SIG-M5 treated with dmso at 0.1 percent for 504 hours (cell line): ENCODE results near the gene NFIA.
A peak's percentile ranks its signal among the peaks of the same experiment; 100 is the strongest.

Source experiments
- DNase-seq: peaks from one replicate; lab custom pipeline; 2025; ENCODE audit not compliant: unreplicated experiment; lab: John Stamatoyannopoulos, UW

Gene NFIA

DNA sequence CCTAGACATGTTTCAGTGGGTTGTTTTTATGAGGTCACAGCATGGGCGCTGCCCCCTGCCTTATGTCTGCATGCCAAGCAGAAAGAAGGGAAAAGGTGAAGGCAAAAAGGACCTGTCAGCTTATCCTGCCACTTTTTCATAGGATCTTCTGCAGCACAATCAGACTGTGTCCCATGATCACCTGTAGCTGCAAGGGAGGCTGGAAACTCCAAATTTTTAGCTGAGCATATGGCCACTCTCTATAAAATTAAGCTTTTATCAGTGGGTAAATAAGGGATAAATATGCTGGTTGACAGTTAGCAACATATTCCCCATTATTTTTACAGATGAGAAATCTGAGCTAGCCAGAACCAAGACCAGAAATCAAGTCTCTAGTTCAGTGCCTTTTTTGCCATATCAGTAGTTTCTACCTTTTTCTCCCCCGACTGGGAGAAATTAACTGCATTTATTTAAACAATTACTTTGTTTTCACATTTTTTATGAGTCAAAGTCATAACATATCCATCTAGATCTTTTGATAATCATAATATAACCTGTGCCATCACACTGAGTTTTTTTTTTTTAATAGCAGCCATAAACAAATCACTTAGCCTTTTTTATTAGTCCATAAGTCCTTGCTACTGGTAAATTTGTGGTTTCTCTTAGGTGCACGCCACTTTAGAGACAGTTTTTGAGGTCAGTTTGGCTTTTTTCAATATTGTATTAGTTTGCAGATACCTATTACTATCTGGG, 307.0 kb downstream of the NFIA start:
- DNase-seq = no peak

DNA sequence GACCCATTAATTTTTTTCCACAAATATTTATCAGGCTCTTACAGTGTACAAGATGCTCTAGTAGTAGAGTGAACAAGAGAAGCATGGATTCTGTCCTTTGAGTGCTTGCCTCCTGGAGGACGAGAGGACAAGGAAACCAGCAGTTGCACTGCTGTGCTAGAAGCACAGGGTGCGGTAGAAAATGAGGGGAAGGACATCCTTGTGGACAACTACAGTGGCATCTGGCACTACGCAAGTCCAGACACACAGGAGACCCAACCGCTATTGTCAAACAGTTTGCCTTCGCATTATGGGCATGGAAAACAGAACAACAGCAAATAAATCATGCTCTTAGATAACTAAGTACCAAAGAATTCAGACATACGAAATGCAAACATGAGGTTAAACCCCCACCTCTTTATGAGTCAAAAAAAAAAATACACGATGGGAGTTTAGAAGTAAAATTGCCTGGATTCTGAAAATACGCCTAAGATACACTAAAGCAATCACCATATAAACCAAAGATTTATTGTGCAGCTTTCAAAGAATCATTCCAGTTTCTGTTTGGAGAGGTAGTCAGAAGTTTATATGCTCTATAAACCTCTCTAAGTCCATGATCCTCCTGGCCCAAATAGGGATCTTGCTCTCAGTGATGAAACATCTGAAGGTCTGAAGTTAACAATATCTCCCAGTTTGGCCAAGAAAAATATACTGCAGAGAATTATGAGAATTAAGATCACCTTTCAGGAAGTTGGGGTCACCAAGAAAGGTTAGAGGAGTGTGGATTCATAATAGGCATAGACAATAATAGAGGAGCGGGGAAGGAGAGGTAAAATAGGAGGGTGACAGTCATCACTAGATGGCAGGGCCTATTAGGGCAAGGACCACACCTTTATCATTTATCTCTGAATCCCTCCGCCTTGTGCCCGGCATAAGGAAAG, 307.8 kb downstream of the NFIA start:
- no peak for DNase-seq

DNA sequence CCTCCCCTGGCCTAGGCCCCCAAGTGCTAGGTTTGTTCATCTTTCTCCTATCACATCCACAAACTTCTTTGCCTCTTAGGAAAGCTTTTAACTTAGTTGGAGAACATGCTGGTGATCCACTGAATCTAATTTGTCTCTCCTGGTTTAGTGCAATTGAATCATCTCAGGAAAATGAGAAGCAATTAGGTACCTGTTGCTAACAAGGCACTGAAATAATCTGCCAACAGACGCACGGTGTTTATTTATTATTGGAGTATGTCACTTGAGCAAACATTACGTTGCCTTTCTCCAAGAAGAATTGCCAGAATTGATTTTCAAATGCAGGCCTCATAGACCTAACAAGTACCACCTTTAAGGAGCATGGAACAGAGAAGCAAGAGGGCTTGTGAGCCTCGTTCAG, 309.4 kb downstream of the NFIA start:
- no peak for DNase-seq

DNA sequence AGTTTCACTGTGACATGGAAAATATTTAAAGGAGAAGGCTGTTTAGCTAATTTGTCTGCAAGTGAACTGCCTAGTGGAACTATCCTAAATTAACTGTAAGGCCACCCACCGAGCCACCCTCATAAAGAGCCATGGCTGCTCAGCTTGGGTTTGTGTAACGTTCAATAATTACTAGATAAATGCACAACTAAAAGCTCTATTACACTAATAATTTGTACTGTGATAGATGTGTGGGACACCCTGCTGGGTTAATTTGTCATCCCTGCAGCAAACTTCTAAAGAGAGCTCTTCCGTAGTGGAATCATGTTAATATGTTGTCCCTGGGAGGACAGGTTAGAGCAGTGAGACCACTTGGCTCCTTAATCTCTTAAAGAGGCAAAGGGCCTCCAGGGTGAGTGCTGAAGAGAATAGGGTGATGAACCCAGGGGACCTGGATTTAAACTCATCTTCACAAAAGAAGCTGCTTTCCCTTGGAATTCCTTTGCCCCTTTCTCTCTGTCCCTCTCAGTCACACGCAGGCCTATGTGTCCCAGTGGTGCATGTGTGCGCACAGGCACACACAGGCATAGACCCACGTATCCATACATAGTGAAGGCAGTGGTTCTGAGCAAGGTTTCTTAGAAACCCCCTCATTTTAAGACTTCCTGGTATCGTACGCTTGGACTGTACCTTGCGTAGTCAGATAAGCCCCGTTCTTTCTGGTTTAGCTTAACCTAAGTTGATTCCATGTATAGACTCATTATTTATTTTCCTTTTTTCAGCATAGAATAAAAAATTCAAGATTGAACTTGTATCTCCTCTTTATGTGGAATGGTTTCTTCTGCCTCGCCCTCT, 310.3 kb downstream of the NFIA start:
- no peak for DNase-seq

DNA sequence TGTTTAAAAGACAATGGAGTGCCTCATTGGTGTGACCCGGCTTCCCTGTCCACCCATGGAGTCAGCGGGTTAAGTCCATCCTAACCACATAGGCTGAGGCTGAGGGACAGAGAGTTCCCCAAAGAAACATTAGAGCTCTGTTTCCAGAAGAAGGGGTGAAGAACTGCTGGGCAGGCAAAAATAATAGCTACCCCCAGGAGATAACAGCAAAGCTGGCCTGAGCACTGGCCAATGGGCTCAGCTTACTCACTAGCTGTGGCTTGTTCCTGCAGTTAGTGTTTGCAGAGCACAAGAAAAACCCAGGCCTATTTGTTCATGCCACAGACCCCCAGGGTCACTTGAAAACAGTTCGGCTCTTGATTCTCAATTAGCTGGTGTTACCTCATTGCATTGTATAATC, 311.2 kb downstream of the NFIA start:
- DNase-seq = no peak

DNA sequence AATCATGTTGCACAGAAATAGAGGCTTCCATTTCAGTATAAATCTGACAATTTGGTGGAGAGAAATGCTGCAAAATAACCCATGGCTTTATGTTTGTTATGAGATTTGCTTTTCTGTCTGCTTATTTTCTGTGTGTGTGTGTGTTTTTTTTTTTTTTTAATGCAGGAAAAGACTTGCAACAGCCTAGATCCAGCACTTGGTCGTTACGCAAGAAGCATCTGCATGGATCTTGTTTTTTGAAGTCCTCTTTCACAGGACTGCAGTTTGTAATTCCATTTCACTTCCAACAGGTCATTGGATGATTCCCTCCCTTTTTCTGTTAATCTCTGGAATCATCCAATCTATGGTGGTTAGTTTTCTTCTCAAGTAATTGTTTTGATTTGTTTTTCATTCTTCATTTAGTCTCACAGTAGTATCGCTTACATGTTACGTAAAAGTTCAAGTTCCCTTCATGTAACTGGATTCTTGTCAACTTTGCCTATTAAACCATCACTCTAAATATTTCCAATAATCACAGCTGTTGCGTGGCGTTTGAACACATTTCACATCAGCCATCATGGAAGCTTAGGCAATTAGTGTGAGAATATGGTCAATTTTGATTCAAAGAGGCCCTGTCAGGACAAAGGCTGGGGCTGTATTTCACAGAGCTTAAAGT, 312.9 kb downstream of the NFIA start:
- DNase-seq = no peak

DNA sequence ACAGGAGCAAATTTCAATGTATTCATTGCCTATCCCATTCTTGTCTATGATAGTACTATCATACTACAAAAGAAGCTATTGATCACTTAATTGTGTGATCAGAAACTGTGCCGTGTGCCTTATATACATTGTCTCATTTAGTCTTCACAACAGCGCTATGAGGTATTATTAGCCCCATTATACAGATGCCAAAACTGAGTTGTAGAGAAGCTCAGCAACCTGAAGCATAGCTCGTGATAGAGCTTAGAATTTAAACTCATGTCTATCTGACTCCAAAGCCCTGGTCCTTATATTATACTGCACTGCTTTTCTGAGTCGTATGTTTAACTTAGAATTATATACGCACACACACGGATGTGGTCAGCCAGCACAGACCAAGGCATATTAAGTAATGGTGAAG, 315.1 kb downstream of the NFIA start:
- DNase-seq = no peak

DNA sequence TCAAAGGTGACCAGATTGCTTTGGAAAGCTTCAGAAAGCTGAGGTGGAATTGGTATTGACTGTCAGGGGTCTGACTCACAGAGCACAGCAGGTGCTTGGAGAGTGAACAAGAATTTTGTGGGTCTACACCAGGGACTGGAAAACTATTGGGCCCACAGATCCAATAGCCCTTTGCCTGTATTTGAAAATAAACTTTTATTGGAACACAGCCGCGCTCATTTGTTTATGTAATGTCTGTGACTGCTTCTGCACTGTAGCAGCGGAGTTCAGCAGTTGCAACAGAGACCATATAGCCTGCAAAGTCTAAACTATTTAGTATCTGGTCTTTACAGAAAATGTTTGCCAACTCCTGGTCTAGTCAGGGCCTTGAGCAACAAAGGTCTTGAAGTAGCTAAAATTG, 315.6 kb downstream of the NFIA start:
- no peak for DNase-seq

DNA sequence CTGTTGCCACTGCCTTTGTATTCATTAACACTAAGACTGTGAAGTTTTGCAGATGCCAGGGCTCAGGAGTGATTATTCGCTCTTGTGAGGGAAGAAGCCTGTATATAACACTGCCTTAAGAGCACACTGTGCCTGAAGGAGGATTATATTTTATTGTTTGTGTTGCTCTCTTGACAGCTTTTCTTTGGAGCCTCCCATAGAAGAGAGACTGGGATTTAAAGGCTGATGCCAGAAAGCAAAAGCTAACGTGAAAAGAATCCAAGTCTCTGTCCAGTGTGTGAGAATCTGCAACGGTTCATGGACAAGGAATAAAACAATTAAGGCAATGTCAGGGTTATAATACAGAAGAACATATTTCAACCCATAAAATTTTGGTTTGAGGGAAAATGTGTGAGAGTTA, 316.8 kb downstream of the NFIA start:
- DNase-seq = no peak

DNA sequence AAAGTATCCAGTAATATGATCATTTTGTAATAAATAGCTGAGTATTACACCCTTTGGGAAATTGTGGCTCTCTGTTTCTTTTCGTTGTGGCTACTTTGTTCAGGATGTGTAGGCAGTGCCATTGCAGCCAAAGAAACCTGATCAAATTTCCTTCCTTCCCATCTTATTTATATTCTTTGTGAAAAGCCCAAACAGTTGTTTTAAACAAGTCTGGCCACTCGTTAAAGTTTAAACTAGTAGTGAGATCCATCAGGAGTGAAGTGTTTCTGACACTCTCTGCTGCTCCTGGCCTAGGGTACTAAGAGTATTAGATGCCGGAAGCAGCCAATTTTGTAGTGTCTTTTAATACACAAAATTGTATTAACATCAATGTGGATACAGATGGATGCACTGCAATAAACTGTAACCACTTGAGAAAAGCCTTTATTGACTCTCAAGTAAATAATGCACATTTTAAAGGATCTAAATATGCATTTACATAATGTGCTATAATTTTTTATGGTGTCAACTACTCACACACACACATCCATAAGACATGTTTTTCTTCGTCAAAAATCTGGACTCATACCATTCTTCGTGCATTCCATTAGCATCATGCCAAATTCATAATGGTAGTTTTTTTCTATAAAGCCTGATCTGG, 317.9 kb downstream of the NFIA start:
- DNase-seq = no peak

DNA sequence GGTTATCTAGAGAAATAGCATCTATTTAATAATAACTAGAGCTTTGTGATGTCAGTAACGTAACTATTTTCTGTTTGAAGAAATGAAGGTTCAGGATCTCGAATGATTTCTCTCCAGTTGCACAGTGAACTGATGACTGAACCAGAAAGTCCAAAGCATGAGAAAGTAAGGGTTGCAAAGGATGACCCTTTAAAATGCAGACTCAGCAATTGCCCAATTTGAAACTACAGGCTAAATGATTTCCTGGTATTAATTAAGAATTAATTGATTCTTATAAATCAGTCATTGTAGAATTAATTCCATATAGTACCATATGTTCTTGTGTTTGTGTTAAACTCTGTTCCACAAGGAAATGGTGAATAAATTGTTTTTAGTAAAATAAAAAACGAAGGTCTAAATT, 318.6 kb downstream of the NFIA start:
- no peak for DNase-seq

DNA sequence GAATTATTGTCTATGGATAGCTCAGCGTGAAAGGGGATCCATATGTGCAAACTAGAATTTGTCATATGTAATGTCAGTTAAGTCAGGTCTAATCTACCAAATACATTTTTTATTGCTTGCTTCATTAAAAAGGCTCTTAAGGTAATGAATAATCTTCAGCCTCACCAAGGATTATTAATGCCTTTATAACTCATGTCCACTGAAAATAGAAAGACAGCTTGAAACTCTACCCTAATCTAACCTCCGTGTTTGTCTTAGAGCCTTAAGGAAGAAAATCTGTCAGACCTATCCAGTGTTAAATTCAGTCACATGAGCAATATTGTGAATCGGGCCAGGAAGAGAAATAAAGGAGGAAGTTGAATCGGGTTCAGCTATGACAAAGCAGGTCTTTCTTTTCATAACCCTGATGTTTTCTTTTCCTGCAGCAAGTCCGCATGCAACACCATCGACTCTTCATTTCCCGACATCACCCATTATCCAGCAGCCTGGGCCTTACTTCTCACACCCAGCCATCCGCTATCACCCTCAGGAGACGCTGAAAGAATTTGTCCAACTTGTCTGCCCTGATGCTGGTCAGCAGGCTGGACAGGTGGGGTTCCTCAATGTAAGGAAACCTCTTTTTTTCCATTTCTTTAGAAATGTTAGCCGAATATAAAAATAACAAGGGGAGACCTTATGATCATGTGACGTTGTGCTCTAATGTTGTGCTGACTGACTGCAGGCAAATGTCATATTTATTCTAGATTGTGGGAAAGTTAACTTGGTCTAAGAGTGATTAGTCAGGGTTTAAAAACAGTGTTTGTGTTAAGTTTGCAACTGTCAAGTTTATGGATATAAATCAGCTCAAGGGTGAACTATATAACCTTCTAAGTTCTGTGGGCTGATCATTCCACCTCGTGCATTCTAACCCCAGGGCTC, 321.6 kb downstream of the NFIA start:
- DNase-seq = peak; percentile 7

DNA sequence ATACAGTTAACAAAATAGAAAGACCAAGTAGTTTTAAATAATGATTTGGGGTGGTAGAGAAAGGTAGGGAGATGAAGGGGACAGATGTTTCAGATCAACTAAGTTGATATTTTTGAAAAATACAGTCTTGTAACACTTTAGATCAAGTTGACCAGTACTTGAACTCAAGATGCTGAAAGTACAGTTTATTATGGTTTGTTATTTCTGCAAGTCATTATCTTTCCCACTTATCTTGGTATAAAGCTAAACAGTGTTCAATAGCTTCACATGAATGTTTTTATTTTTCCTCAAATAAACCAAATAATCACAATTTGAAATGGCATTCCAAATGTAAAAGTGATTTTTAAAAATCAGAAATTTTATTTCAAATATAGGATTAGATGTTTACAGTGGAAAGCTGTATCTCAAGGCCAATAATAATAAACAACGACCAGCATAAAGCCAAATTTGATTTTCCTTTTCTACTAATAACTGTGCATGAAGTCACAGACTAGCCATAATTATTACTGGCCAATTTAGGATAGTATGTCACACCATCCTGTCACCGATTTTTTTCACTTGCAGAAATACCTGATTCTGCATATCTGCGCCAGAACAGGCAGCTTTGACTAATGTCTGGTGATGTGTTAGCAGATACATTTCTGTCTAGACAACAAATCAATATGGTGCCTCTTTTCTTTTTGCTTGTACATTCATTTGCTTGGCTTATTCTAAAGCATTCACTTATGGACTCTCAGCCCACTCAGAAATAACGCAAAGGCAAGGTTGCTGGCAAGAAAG, 322.4 kb downstream of the NFIA start:
- DNase-seq = no peak

DNA sequence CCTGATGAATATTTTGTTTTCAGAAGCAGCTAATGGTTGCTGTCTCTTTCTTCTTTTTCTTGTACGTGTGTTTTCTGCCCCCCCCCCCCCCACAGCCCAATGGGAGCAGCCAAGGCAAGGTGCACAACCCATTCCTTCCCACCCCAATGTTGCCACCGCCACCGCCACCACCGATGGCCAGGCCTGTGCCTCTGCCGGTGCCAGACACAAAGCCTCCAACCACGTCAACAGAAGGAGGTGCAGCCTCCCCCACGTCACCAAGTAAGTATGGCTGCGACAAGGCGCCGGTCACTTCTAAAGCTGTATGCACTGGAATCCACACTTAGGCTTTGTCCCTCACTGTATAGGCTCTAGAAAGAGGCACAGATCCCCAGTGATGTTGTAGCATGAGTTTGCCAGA, 324.1 kb downstream of the NFIA start:
- DNase-seq = no peak

DNA sequence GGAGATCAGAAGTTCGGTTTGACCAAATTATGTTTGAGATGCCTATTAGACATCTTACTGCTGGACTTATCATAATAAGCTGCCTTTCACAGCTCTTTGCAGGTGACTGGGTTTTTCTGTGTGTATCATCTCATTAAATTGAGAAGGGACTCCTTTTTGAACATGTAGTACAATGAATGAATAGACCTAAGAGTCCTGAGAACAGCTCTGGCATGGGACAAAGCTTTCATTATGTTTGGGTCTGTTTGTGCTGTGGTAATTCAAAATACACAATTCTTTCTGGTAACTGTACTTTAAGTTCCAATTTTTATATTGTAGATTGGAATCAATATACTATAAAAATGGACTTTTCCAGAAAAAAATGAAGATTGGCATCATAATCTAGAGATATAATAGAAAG, 330.2 kb downstream of the NFIA start:
- DNase-seq = no peak

DNA sequence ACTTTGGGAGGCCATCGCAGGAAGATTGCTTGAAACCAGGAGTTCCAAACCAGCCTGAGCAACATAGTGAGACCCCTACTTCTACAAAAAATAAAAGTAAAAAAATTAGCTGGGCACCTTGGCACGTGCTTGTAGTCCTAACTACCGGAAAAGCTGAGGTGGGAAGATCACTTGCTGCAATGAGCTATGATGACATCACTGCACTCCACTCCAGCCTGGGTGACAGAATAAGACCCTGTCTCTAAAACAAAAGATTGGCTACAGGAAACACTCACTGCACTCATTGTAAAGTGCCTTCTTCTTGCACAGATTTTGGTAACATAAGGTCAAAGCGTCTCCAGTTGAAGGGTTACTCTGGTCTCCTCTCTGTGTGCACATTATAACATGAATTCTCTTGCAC, 336.8 kb downstream of the NFIA start:
- no peak for DNase-seq

DNA sequence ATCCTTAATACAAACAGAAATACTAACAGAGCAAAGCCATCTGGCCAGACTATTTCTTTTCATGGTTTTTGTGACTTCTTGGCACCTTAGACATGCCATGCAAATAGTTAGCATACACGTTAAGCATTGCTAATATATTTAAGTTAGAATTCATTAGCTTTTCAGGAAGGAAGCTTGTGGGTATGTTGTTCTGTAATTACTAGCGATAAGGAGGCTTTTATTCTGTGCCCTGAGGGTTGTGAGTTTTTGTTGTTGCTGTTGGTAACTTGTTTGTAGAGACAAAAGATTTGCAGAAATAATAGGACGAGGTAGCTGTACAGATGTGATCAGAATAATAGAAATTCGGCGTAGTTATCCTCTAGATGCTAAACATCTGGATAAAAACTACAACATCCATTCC, 337.3 kb downstream of the NFIA start:
- no peak for DNase-seq

DNA sequence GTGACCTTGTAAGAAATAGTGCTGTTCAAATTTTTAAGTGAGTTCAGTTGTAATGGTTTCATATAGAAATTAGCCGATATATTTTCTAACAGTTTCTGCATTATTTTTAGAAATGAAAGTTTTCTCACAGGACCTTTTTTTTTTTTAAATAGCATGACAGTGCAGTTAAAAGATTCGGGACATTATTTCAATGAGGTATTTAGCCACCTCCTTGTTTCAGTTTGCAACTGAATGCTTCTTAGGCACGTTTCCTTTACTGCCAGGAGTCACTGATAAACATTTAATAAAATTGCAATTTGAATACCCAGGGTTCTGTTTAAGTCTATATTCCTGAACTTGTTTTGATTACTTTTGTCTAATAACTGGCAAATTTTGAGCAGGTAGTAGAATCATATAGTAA, 337.9 kb downstream of the NFIA start:
- DNase-seq = no peak
